ENCODE measurements around the gene OTUB2.

DNA sequence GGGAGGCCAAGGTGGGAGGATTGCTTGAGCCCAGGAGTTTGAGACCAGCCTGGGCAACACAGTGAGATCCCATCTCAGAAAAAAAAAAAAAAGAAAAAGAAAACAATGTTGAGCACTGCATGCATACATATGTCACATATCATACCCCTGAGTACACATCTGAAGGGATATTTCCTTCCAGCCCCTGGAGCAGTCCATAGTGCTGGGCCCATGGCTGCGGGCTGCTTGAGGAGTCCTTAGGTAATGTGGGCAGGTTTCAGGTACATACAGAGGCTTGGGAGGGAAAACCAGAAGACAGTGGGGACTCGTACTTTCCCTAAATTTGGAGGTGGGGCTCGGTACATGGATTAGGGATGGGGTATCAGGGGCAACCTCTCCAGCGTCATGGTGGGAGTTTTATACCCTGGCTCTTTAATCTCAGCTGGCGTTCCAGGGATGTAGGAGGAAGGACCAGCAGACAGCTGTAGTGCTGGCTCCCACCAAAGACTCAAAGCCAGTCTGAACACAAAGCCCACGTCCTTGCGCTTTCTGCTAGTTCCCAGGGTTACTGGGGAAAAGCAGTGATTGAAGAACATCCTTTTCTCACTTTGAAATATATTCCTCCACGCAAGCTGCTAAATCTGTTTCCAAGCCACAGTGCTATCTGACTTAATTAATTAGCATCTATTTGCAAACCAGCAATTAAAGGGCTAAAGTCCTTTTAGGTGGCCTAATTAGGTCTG lies 5.2 kb downstream of the OTUB2 start:
- TF ChIP-seq, protein P1, sequence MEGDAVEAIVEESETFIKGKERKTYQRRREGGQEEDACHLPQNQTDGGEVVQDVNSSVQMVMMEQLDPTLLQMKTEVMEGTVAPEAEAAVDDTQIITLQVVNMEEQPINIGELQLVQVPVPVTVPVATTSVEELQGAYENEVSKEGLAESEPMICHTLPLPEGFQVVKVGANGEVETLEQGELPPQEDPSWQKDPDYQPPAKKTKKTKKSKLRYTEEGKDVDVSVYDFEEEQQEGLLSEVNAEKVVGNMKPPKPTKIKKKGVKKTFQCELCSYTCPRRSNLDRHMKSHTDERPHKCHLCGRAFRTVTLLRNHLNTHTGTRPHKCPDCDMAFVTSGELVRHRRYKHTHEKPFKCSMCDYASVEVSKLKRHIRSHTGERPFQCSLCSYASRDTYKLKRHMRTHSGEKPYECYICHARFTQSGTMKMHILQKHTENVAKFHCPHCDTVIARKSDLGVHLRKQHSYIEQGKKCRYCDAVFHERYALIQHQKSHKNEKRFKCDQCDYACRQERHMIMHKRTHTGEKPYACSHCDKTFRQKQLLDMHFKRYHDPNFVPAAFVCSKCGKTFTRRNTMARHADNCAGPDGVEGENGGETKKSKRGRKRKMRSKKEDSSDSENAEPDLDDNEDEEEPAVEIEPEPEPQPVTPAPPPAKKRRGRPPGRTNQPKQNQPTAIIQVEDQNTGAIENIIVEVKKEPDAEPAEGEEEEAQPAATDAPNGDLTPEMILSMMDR (IDR thresholded peaks at IDR 0.05; ENCODE audit: low read length): no peak
- TF ChIP-seq EZH2 (optimal IDR thresholded peaks at IDR 0.05; ENCODE audit: low read depth, low read length): no peak
- no peak for TF ChIP-seq EZH2phosphoT487 (IDR thresholded peaks at IDR 0.05; ENCODE audit: low read length)

Measured in MM.1S (cell line).